Sciatic nerve (tissue), 2 donors: ENCODE measurements around the gene KLK13. TPM values are rescaled to one million over a fixed set of nuclear protein-coding genes. Genes with fewer than 3 reads are reported as not detected.
A peak's percentile ranks its signal among the peaks of the same experiment; 100 is the strongest.

Experiments
- ATAC-seq: fragments of 200-7000 bp; cut with Tn5 transposase; one replicate; pipeline ENCODE4 v1.9.1; 2020; ENCODE audit warnings: mild to moderate bottlenecking, moderate library complexity
- DNase-seq: peaks from one replicate; pipeline ENCODE4 v3.0.0-alpha.2; 2020; ENCODE audit warnings: low spot score
- intact Hi-C: fragments of 100-400 bp; cut with DNase I; formaldehyde crosslinking; loops from one replicate; pipeline ENCODE4 v1.14.2; 2022
- total RNA-seq: library from RNA; stranded (reverse); fragmentation: NEBNext Ultra II Directional; extraction: Animal tissue kit (Norgen Biotek cat#: 25700); gene quantifications from one replicate; pipeline ENCODE4 v1.2.1, GENCODE V29; 2021
- donor health status: DM: no; HTN: no; CAD: no.
- donor health status: DM: no; HTN: no; CAD: no.

The KLK13 gene
- total RNA-seq, 1 donor from 2014 or later: 0.58 TPM

- intact Hi-C loops: no loop called here
- DNase-seq: no peak
- ATAC-seq: no peak
Observed at GRCh38 chr19:51093510-51094345, 28.8 kb upstream of the KLK13 start.

GRCh38 chr19:51093101-51093500 lies 28.2 kb upstream of the KLK13 start:
- DNase-seq: no peak

GRCh38 chr19:51091895-51092873 lies 27.3 kb upstream of the KLK13 start:
- no peak for ATAC-seq
- no peak for DNase-seq
- intact Hi-C loops: no loop called here

More at GRCh38 chr19:51093101-51093500, 28.2 kb upstream of the KLK13 start:
- intact Hi-C loops: no loop called here
- no peak for ATAC-seq

- no peak for DNase-seq
- no peak for ATAC-seq
- intact Hi-C loops: no loop called here
Observed at GRCh38 chr19:51091126-51091525, 26.2 kb upstream of the KLK13 start.

- DNase-seq: no peak
- ATAC-seq: no peak
- intact Hi-C loops: no loop called here
Observed at GRCh38 chr19:51090471-51090870, 25.6 kb upstream of the KLK13 start.

GRCh38 chr19:51089786-51090185 lies 24.9 kb upstream of the KLK13 start:
- intact Hi-C loops: no loop called here
- ATAC-seq (no peak), DNase-seq (no peak)

- intact Hi-C loops: no loop called here
- DNase-seq: peak; percentile 19
- ATAC-seq: no peak
Observed at GRCh38 chr19:51086153-51086850, 21.4 kb upstream of the KLK13 start.

- intact Hi-C loops: no loop called here
- ATAC-seq: no peak
- DNase-seq: peak; percentile 34
Observed at GRCh38 chr19:51084505-51084904, 19.6 kb upstream of the KLK13 start.

- intact Hi-C loops: no loop called here
- DNase-seq: peak; percentile 40
- ATAC-seq: no peak
Observed at GRCh38 chr19:51083783-51084182, 18.9 kb upstream of the KLK13 start.

- DNase-seq (no peak), ATAC-seq (no peak)
- intact Hi-C loops: no loop called here
Observed at GRCh38 chr19:51083181-51083580, 18.3 kb upstream of the KLK13 start.

GRCh38 chr19:51082611-51083010 lies 17.7 kb upstream of the KLK13 start, which contains the start of gene KLK14:
Gene KLK14 (minus strand): TSS chr19:51082887. CDS start chr19:51082614, 273 bp downstream.
- ATAC-seq (no peak), DNase-seq (peak; percentile 35)
- intact Hi-C loops: no loop called here

GRCh38 chr19:51081476-51081875 lies 16.6 kb upstream of the KLK13 start:
- intact Hi-C loops: no loop called here
- ATAC-seq (no peak), DNase-seq (no peak)

GRCh38 chr19:51079481-51080110 lies 14.7 kb upstream of the KLK13 start:
- intact Hi-C loops: no loop called here
- DNase-seq (peak; percentile 72), ATAC-seq (peak; percentile 73)

GRCh38 chr19:51078731-51079130 lies 13.8 kb upstream of the KLK13 start:
- no peak for ATAC-seq
- no peak for DNase-seq
- intact Hi-C loops: no loop called here

GRCh38 chr19:51078104-51078503 lies 13.2 kb upstream of the KLK13 start:
- ATAC-seq (no peak), DNase-seq (no peak)
- intact Hi-C loops: no loop called here

- intact Hi-C loops: no loop called here
- ATAC-seq (no peak), DNase-seq (no peak)
Observed at GRCh38 chr19:51076631-51077213, 11.8 kb upstream of the KLK13 start.

GRCh38 chr19:51075998-51076397 lies 11.1 kb upstream of the KLK13 start:
- no peak for DNase-seq
- ATAC-seq: no peak
- intact Hi-C loops: no loop called here

- intact Hi-C loops: no loop called here
- DNase-seq (no peak), ATAC-seq (no peak)
Observed at GRCh38 chr19:51071095-51071405, 6.2 kb upstream of the KLK13 start.
